ENCODE measurements around the gene SLC44A3.

DNA sequence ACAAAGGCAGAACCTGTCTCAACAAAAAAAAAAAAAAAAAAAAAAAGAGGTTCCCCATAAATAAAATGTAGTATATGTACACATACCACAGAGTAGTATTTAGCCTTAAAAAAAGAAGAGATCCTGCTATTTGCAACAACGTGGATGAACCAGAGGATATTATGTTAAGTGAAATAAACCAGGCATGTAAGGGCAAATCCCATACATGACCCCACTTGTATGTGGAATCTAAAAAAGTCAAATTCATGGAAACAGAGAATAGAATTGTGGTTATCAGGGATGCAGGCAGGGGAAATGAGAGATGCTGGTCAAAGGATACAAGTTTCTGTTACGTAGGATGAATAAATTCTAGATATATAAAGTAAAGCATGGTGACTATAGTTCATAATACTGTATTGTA lies 16.7 kb downstream of the SLC44A3 start:
- TF ChIP-seq CTBP1 (IDR thresholded peaks at IDR 0.05; ENCODE audit: borderline replicate concordance) (no peak), CBX2 (IDR thresholded peaks at IDR 0.05; ENCODE audit: insufficient read depth, low read length, poor library complexity, severe bottlenecking) (no peak), CBX3 (IDR thresholded peaks at IDR 0.05; ENCODE audit: borderline replicate concordance in 1 of 2, low read length in 2 of 2) (no peak), NCOA2 (IDR thresholded peaks at IDR 0.05; ENCODE audit: partially characterized antibody in 2 of 2) (no peak), EGR1 (conservative IDR thresholded peaks at IDR 0.05) (no peak), SREBF1 (IDR thresholded peaks at IDR 0.05; ENCODE audit: borderline replicate concordance, low read depth, low read length) (no peak), ADNP (tag; IDR thresholded peaks at IDR 0.05) (no peak), CEBPB (tag; IDR thresholded peaks at IDR 0.05) (no peak)
- TF ChIP-seq, protein P1, sequence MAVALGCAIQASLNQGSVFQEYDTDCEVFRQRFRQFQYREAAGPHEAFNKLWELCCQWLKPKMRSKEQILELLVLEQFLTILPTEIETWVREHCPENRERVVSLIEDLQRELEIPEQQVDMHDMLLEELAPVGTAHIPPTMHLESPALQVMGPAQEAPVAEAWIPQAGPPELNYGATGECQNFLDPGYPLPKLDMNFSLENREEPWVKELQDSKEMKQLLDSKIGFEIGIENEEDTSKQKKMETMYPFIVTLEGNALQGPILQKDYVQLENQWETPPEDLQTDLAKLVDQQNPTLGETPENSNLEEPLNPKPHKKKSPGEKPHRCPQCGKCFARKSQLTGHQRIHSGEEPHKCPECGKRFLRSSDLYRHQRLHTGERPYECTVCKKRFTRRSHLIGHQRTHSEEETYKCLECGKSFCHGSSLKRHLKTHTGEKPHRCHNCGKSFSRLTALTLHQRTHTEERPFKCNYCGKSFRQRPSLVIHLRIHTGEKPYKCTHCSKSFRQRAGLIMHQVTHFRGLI (CRISPR knock-in tag; IDR thresholded peaks at IDR 0.05): no peak
- TF ChIP-seq, protein P2, sequence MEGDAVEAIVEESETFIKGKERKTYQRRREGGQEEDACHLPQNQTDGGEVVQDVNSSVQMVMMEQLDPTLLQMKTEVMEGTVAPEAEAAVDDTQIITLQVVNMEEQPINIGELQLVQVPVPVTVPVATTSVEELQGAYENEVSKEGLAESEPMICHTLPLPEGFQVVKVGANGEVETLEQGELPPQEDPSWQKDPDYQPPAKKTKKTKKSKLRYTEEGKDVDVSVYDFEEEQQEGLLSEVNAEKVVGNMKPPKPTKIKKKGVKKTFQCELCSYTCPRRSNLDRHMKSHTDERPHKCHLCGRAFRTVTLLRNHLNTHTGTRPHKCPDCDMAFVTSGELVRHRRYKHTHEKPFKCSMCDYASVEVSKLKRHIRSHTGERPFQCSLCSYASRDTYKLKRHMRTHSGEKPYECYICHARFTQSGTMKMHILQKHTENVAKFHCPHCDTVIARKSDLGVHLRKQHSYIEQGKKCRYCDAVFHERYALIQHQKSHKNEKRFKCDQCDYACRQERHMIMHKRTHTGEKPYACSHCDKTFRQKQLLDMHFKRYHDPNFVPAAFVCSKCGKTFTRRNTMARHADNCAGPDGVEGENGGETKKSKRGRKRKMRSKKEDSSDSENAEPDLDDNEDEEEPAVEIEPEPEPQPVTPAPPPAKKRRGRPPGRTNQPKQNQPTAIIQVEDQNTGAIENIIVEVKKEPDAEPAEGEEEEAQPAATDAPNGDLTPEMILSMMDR (IDR thresholded peaks at IDR 0.05 in 2 of 3, conservative IDR thresholded peaks at IDR 0.05 in 1 of 3; ENCODE audit: insufficient read depth in 2 of 3, low read depth in 1 of 3, low read length in 3 of 3): no peak

All from K562 (cell line).